H1 (cell line): ENCODE data around the gene RXFP4. TPM values are rescaled to one million over a fixed set of nuclear protein-coding genes. Genes with fewer than 3 reads are reported as not detected.

Source experiments
- CTCF ChIA-PET: fragments of 300-600 bp; sonication (Branson Sonifier 250); formaldehyde crosslinking; loops from one replicate; lab custom pipeline; 2021; ENCODE audit not compliant: partially characterized antibody; lab: Charles Lee
- POLR2A ChIA-PET: fragments of 300-600 bp; sonication (Branson Sonifier 250); formaldehyde crosslinking; loops from one replicate; lab custom pipeline; 2021; ENCODE audit warnings: inconsistent platforms; ENCODE audit not compliant: partially characterized antibody; lab: Charles Lee
- DNase-seq, 2 experiments: peaks; one replicate each; pipeline versions ENCODE4 v3.0.0 to v3.0.0-alpha.2; 2010 to 2022; ENCODE audit warnings: low spot score in 2 of 2, low read depth in 1 of 2, mixed read lengths in 1 of 2
- FAIRE-seq: peaks from 2 replicates; lab custom pipeline; 2011; peaks lifted over from hg19 to GRCh38; lab: Jason Lieb, UNC
- H2AFZ ChIP-seq: 2 replicates; pipeline ENCODE4 v1.8.1; 2012; ENCODE audit warnings: low read length, inconsistent platforms
- H2AK5ac ChIP-seq: 2 replicates; pipeline ENCODE4 v1.6.1; 2013; ENCODE audit warnings: low read depth, low read length
- H2BK120ac ChIP-seq: replicated peaks from 2 replicates; pipeline ENCODE3; 2013; ENCODE audit warnings: low read depth, low read length, inconsistent platforms
- H2BK12ac ChIP-seq: 2 replicates; pipeline ENCODE4 v1.6.1; 2013; ENCODE audit warnings: low read depth, low read length
- H2BK15ac ChIP-seq: 2 replicates; pipeline ENCODE4 v1.6.1; 2013; ENCODE audit warnings: low read length
- H2BK20ac ChIP-seq: 2 replicates; pipeline ENCODE4 v1.6.1; 2013; ENCODE audit warnings: low read length
- H2BK5ac ChIP-seq: 2 replicates; pipeline ENCODE4 v1.6.1; 2013; ENCODE audit warnings: low read depth, low read length
- H3K14ac ChIP-seq: 2 replicates; pipeline ENCODE4 v1.6.1; 2013; ENCODE audit warnings: inconsistent platforms; ENCODE audit not compliant: insufficient read length
- H3K18ac ChIP-seq: 2 replicates; pipeline ENCODE4 v1.6.1; 2013; ENCODE audit warnings: low read length; ENCODE audit errors: extremely low read depth
- H3K23ac ChIP-seq: 2 replicates; pipeline ENCODE4 v1.6.1; 2013; ENCODE audit warnings: inconsistent platforms; ENCODE audit not compliant: insufficient read length
- H3K23me2 ChIP-seq: 2 replicates; pipeline ENCODE4 v1.6.1; 2013; ENCODE audit warnings: low read depth, low read length
- H3K27ac ChIP-seq: 2 replicates; pipeline ENCODE4 v1.6.1; 2011; ENCODE audit warnings: low read depth, low read length, inconsistent platforms
- H3K27me3 ChIP-seq, 4 experiments: replicated peaks in 1 of 4; 1 replicate in 1 of 4; 2 replicates in 3 of 4; pipeline versions ENCODE4 v1.6.1 to v1.8.1; 2011 to 2013; ENCODE audit warnings: low read length in 3 of 4, mild to moderate bottlenecking in 3 of 4, inconsistent platforms in 2 of 4, mixed read lengths in 2 of 4, moderate library complexity in 1 of 4; ENCODE audit not compliant: control insufficient read depth in 3 of 4, insufficient read depth in 3 of 4; ENCODE audit errors: extremely low read depth in 1 of 4
- H3K36me3 ChIP-seq, 4 experiments: 2 replicates each; pipeline versions ENCODE4 v1.6.1 to v1.8.1; 2011 to 2013; ENCODE audit warnings: mild to moderate bottlenecking in 4 of 4, low read length in 3 of 4, moderate library complexity in 2 of 4, control low read depth in 1 of 4, inconsistent platforms in 1 of 4; ENCODE audit not compliant: insufficient read depth in 4 of 4, control insufficient read depth in 2 of 4
- H3K4ac ChIP-seq: replicated peaks from 2 replicates; pipeline ENCODE3; 2013; ENCODE audit warnings: low read length, low read depth, mixed read lengths, inconsistent platforms; ENCODE audit not compliant: insufficient read length
- H3K4me1 ChIP-seq, 4 experiments: replicated peaks in 1 of 4; 1 replicate in 1 of 4; 2 replicates in 3 of 4; pipeline versions ENCODE4 v1.6.1 to v1.8.1; 2011 to 2013; ENCODE audit warnings: low read length in 3 of 4, inconsistent platforms in 2 of 4, mixed read lengths in 1 of 4; ENCODE audit not compliant: insufficient read depth in 4 of 4, control insufficient read depth in 3 of 4
- H3K4me2 ChIP-seq, 2 experiments: 2 replicates each; pipeline versions ENCODE4 v1.6.1 to v1.8.1; 2011 to 2013; ENCODE audit warnings: low read depth in 2 of 2, low read length in 2 of 2, control low read depth in 1 of 2, inconsistent platforms in 1 of 2, mild to moderate bottlenecking in 1 of 2; ENCODE audit not compliant: insufficient read depth in 1 of 2
- H3K4me3 ChIP-seq, 4 experiments: fragments of 200-600, 300-600 bp in 1 of 4; sonication (generic), shearing (Covaris generic), sonication (Bioruptor Twin) in 1 of 4; 2 replicates each; pipeline versions ENCODE4 v1.5.1 to v1.8.1; 2011 to 2016; ENCODE audit warnings: low read length in 4 of 4, low read depth in 3 of 4, control low read depth in 2 of 4, inconsistent platforms in 2 of 4, mild to moderate bottlenecking in 2 of 4, mixed read lengths in 1 of 4, moderate library complexity in 1 of 4; ENCODE audit not compliant: insufficient read depth in 2 of 4; ENCODE audit errors: extremely low read depth in 1 of 4
- H3K56ac ChIP-seq: replicated peaks from 2 replicates; pipeline ENCODE3; 2013; ENCODE audit warnings: low read depth, mild to moderate bottlenecking, mixed read lengths, low read length, inconsistent platforms; ENCODE audit not compliant: insufficient read length
- H3K79me1 ChIP-seq: 2 replicates; pipeline ENCODE4 v1.6.1; 2013; ENCODE audit warnings: low read depth, low read length, control low read depth
- H3K79me2 ChIP-seq, 2 experiments: 2 replicates each; pipeline versions ENCODE4 v1.6.1 to v1.8.1; 2012 to 2013; ENCODE audit warnings: low read length in 2 of 2, mild to moderate bottlenecking in 2 of 2, inconsistent platforms in 1 of 2; ENCODE audit not compliant: insufficient read depth in 2 of 2, control insufficient read depth in 1 of 2
- H3K9ac ChIP-seq, 4 experiments: replicated peaks in 1 of 4; 1 replicate in 1 of 4; 2 replicates in 3 of 4; pipeline versions ENCODE4 v1.6.1 to v1.8.1; 2011 to 2013; ENCODE audit warnings: low read depth in 3 of 4, low read length in 3 of 4, control low read depth in 2 of 4, mild to moderate bottlenecking in 2 of 4, moderate library complexity in 2 of 4, inconsistent platforms in 1 of 4; ENCODE audit errors: extremely low read depth in 1 of 4
- H3K9me3 ChIP-seq, 2 experiments: 2 replicates each; pipeline versions ENCODE4 v1.6.1 to v1.8.1; 2012 to 2013; ENCODE audit warnings: mild to moderate bottlenecking in 2 of 2, moderate library complexity in 2 of 2, control low read depth in 1 of 2, inconsistent platforms in 1 of 2, low read depth in 1 of 2, low read length in 1 of 2, mixed read lengths in 1 of 2; ENCODE audit not compliant: insufficient read depth in 2 of 2
- H4K20me1 ChIP-seq, 2 experiments: replicated peaks in 1 of 2; 2 replicates each; pipeline versions ENCODE3 to v1.8.1; 2011 to 2013; ENCODE audit warnings: inconsistent platforms in 2 of 2, low read length in 2 of 2, mild to moderate bottlenecking in 1 of 2; ENCODE audit not compliant: insufficient read depth in 2 of 2, control insufficient read depth in 1 of 2
- H4K5ac ChIP-seq: 2 replicates; pipeline ENCODE4 v1.6.1; 2013; ENCODE audit warnings: low read length, low read depth, mixed read lengths, inconsistent platforms; ENCODE audit not compliant: insufficient read length
- H4K8ac ChIP-seq: 2 replicates; pipeline ENCODE4 v1.8.0; 2013; ENCODE audit warnings: mild to moderate bottlenecking, moderate library complexity, low read length, inconsistent platforms; ENCODE audit not compliant: insufficient read depth; ENCODE audit errors: extremely low read depth
- H4K91ac ChIP-seq: replicated peaks from 2 replicates; pipeline ENCODE3; 2013; ENCODE audit warnings: low read length, mixed read lengths, inconsistent platforms; ENCODE audit not compliant: insufficient read length
- ASH2L ChIP-seq: fragments of 200-600, 300-600 bp; sonication (generic); IDR thresholded peaks from one replicate; pipeline ENCODE4 v1.7.1; 2017; ENCODE audit warnings: low read length
- BCL11A ChIP-seq, 2 experiments: IDR thresholded peaks; one replicate each; pipeline ENCODE4 v1.6.1; 2011; ENCODE audit warnings: low read depth in 2 of 2, low read length in 2 of 2, mild to moderate bottlenecking in 2 of 2
- BRCA1 ChIP-seq: IDR thresholded peaks from 2 replicates; pipeline ENCODE4 v1.6.1; 2012; ENCODE audit warnings: low read depth, low read length, improper control_type of control experiment
- GTF2F1 ChIP-seq: IDR thresholded peaks from 2 replicates; pipeline ENCODE4 v1.6.1; 2012; ENCODE audit warnings: low read depth, low read length, improper control_type of control experiment, borderline replicate concordance
- KDM4A ChIP-seq: IDR thresholded peaks from one replicate; pipeline ENCODE4 v1.7.1; 2012; ENCODE audit warnings: low read depth, mild to moderate bottlenecking, moderate library complexity, low read length, inconsistent platforms; ENCODE audit not compliant: severe bottlenecking
- NANOG ChIP-seq: IDR thresholded peaks from 2 replicates; pipeline ENCODE4 v1.6.1; 2011; ENCODE audit warnings: low read length, low read depth, mild to moderate bottlenecking, inconsistent platforms; ENCODE audit not compliant: insufficient read depth, poor library complexity, severe bottlenecking
- SP2 ChIP-seq: IDR thresholded peaks from 2 replicates; pipeline ENCODE4 v1.6.1; 2012; ENCODE audit warnings: mild to moderate bottlenecking, low read length, inconsistent platforms
- SRF ChIP-seq: IDR thresholded peaks from 2 replicates; pipeline ENCODE4 v1.6.1; 2011; ENCODE audit warnings: mild to moderate bottlenecking, low read depth, low read length, moderate library complexity
- SUZ12 ChIP-seq: fragments of 200-600 bp; sonication (generic); IDR thresholded peaks from 2 replicates; pipeline ENCODE4 v1.6.1; 2012; ENCODE audit warnings: mild to moderate bottlenecking, inconsistent platforms, low read length, moderate library complexity, mixed read lengths
- TCF12 ChIP-seq: IDR thresholded peaks from 2 replicates; pipeline ENCODE4 v1.6.1; 2011; ENCODE audit warnings: low read depth, mild to moderate bottlenecking, low read length
- USF2 ChIP-seq: IDR thresholded peaks from 2 replicates; pipeline ENCODE4 v1.6.1; 2011; ENCODE audit warnings: low read length, improper control_type of control experiment
- WGBS, 2 experiments: shearing (Covaris generic) in 1 of 2; methylation state at CpG; one replicate each; pipeline versions ENCODE4 v1.1.6 to v1.1.7; 2013 to 2015; ENCODE audit warnings: low lambda C conversion rate in 2 of 2, mixed read lengths in 2 of 2, inconsistent platforms in 1 of 2, low coverage in 1 of 2, missing lambda C conversion rate in 1 of 2; ENCODE audit not compliant: insufficient replicate concordance in 2 of 2, insufficient coverage in 1 of 2, insufficient read length in 1 of 2; ENCODE audit errors: extremely low coverage in 1 of 2, missing lambda C conversion rate in 1 of 2; 5-methylcytosine and 5-hydroxymethylcytosine counted together
- polyA plus RNA-seq, 7 experiments: library from polyadenylated mRNA; depleted of rRNA in 3 of 7; stranded (reverse) in 5 of 7; unstranded in 2 of 7; fragments of >200 nt in 5 of 7; fragments of 200-250 nt in 2 of 7; gene quantifications; 1 replicate in 5 of 7; 2 replicates in 1 of 7; 4 replicates in 1 of 7; pipeline versions ENCODE4 v1.2.1 to v1.2.3, GENCODE V29; 2011 to 2013; ENCODE audit warnings: missing spikeins in 2 of 7, mixed read lengths in 2 of 7
- total RNA-seq: library from RNA; stranded (reverse); fragmentation: NEBNext Ultra II Directional; extraction: Animal tissue kit (Norgen Biotek cat#: 25700); gene quantifications from 2 replicates; pipeline ENCODE4 v1.2.1, GENCODE V29; 2021

Gene RXFP4
- total and polyA plus RNA-seq, 2 of the 8 experiments (the other 6 are each of a cell fraction or from before 2014, with no cell fraction given), result not detected

- H3K36me3 ChIP-seq, result peaks cover 56 to 99% (median 84%) of the 10 kb centered on the region in 4 experiments
- ChIA-PET POLR2A (interaction anchor here (0.7 to 9.2 kb wide), 3 partner anchors 9 to 19 kb away, joined by 3 to 60 read pairs (median 5); partner anchors contain the start of gene KHDC4), CTCF (interaction anchor here (0.7 to 0.9 kb wide), 2 partner anchors 41 to 94 kb away, joined by 3 read pairs; no protein-coding TSS in a partner anchor)
- H3K23me2 ChIP-seq, result no peaks in the 10 kb centered on the region; the same call in 1 of the 2 replicates
- H3K4me2 ChIP-seq, result no peak overlapping the region
- no peak overlapping the region for H2BK120ac ChIP-seq
- no peak overlapping the region for H3K18ac ChIP-seq
- no peak overlapping the region for H2BK5ac ChIP-seq
- WGBS, 2 experiments, result 97% methylated on average over 2 of the region's 2 CpGs; no CpG with 5 or more reads in 1 of the 2 experiments
- DNase-seq (no peak), FAIRE-seq (no peak)
- no peak overlapping the region for H2BK20ac ChIP-seq
- H3K23ac ChIP-seq, result no peak overlapping the region
- H2BK12ac ChIP-seq, result no peak overlapping the region
- peaks cover 1 to 17% of the 10 kb centered on the region in 2 experiments for H4K20me1 ChIP-seq
- H4K91ac ChIP-seq, result no peak overlapping the region
- H3K9me3 ChIP-seq, result no peaks in the 10 kb centered on the region
- H2AK5ac ChIP-seq, result no peak overlapping the region
- no peak overlapping the region for H3K4ac ChIP-seq
- H3K27me3 ChIP-seq, result no peaks in the 10 kb centered on the region
- TF ChIP-seq TCF12, result no peak
- TF ChIP-seq ASH2L, result no peak
- no peak for TF ChIP-seq GTF2F1
- TF ChIP-seq BRCA1, result no peak
- no peak for TF ChIP-seq NANOG
- no peak for TF ChIP-seq SUZ12
- TF ChIP-seq USF2, result no peak
- TF ChIP-seq SRF, result no peak
- no peak for TF ChIP-seq BCL11A (IDR thresholded peaks at IDR 0.05; ENCODE audit: low read depth in 2 of 2, low read length in 2 of 2)
- no peak for TF ChIP-seq SP2
- TF ChIP-seq KDM4A, result no peak
- TF ChIP-seq, all 59 proteins: peak for 0
- Histone ChIP-seq H3K56ac (no peak overlapping the region), H3K4me1 (no peaks in the 10 kb centered on the region), H4K8ac (no peak overlapping the region), H3K14ac (no peak overlapping the region), H4K5ac (no peak overlapping the region), H3K4me3 (no peak overlapping the region), H3K9ac (no peak overlapping the region), H3K79me1 (no peaks in the 10 kb centered on the region; the same call in 1 of the 2 replicates), H3K27ac (no peak overlapping the region), H2AFZ (no peak overlapping the region), H3K79me2 (peaks cover 0 to 14% of the 10 kb centered on the region in 2 experiments; a peak in 2 of 4 replicates), H2BK15ac (no peak overlapping the region)
Observed at GRCh38 chr1:155925506-155925905, 15.9 kb upstream of the RXFP4 start.
